HCT116 (cell line): ENCODE measurements around the gene ANKRD16.
"Not testable (repeated sequence)": the region's sequence is repeated elsewhere in the genome, so short reads cannot be mapped to it uniquely, and the experiment has no call there.

Source experiments
- CEBPB ChIP-seq: IDR thresholded peaks from 2 replicates; pipeline ENCODE4 v1.6.1; 2012; ENCODE audit warnings: low read depth
- EGR1 ChIP-seq: IDR thresholded peaks from 2 replicates; pipeline ENCODE4 v1.6.1; 2012; ENCODE audit warnings: low read depth
- EZH2 ChIP-seq: fragments of 200-600 bp; sonication (generic); IDR thresholded peaks from 2 replicates; pipeline ENCODE4 v1.6.1; 2017; ENCODE audit warnings: antibody characterized with exemption, mixed run types
- EZH2phosphoT487 ChIP-seq: fragments of 200-600 bp; IDR thresholded peaks from 2 replicates; pipeline ENCODE4 v1.6.1; 2018; ENCODE audit warnings: antibody characterized with exemption, borderline replicate concordance
- JUND ChIP-seq: IDR thresholded peaks from 2 replicates; pipeline ENCODE4 v1.6.1; 2012
- POLR2A ChIP-seq: IDR thresholded peaks from 2 replicates; pipeline ENCODE4 v1.7.0; 2011; ENCODE audit warnings: borderline replicate concordance; ENCODE audit not compliant: insufficient read depth, insufficient read length; ENCODE audit errors: extremely low read depth
- POLR2AphosphoS5 ChIP-seq: IDR thresholded peaks from 2 replicates; pipeline ENCODE4 v1.6.1; 2011; ENCODE audit warnings: mild to moderate bottlenecking, low read depth, low read length, moderate library complexity
- SP1 ChIP-seq: IDR thresholded peaks from 2 replicates; pipeline ENCODE4 v1.6.1; 2012; ENCODE audit warnings: low read depth
- ZNF274 ChIP-seq: fragments of 200-500 bp; sonication (Bioruptor generic); IDR thresholded peaks from 2 replicates; pipeline ENCODE4 v1.6.1; 2014; ENCODE audit warnings: mild to moderate bottlenecking, low read depth, low read length, inconsistent platforms
- TF ChIP-seq, protein P1 (sequence below), 3 experiments: fragments of 200-600 bp in 1 of 3; sonication (generic) in 1 of 3; IDR thresholded peaks in 2 of 3; conservative IDR thresholded peaks in 1 of 3; 2 replicates each; pipeline ENCODE4 v1.5.1; 2012 to 2017; ENCODE audit warnings: low read depth in 2 of 3, low read length in 2 of 3, antibody characterized with exemption in 1 of 3, borderline replicate concordance in 1 of 3, control low read depth in 1 of 3, mild to moderate bottlenecking in 1 of 3, mixed read lengths in 1 of 3, mixed run types in 1 of 3, moderate library complexity in 1 of 3; ENCODE audit not compliant: insufficient read depth in 1 of 3
- TF ChIP-seq, protein P2 (sequence below): IDR thresholded peaks from 2 replicates; pipeline ENCODE4 v1.6.1; 2011; ENCODE audit warnings: mild to moderate bottlenecking, low read length, moderate library complexity; ENCODE audit not compliant: insufficient replicate concordance; ENCODE audit errors: extremely low read depth
- TF ChIP-seq, protein P3 (sequence below): IDR thresholded peaks from 2 replicates; pipeline ENCODE4 v1.6.1; 2012; ENCODE audit warnings: low read depth

DNA sequence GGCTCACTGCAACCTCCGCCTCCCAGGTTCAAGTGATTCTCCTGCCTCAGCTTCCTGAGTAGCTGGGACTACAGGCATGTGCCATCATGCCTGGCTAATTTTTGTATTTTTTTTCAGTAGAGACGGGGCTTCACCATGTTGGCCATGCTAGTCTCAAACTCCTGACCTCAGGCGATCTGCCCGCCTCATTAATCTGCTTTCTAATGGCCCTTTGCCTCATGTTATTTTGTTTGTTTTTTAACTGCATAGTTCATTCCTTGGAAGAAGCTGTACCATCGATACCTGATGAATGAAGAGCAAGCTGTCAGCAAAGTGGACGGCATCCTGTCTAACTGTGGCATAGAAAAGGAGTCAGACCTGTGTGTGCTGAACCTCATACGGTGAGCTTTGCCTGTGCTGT lies 19.0 kb upstream of the ANKRD16 start:
- TF ChIP-seq, protein P1, sequence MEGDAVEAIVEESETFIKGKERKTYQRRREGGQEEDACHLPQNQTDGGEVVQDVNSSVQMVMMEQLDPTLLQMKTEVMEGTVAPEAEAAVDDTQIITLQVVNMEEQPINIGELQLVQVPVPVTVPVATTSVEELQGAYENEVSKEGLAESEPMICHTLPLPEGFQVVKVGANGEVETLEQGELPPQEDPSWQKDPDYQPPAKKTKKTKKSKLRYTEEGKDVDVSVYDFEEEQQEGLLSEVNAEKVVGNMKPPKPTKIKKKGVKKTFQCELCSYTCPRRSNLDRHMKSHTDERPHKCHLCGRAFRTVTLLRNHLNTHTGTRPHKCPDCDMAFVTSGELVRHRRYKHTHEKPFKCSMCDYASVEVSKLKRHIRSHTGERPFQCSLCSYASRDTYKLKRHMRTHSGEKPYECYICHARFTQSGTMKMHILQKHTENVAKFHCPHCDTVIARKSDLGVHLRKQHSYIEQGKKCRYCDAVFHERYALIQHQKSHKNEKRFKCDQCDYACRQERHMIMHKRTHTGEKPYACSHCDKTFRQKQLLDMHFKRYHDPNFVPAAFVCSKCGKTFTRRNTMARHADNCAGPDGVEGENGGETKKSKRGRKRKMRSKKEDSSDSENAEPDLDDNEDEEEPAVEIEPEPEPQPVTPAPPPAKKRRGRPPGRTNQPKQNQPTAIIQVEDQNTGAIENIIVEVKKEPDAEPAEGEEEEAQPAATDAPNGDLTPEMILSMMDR (IDR thresholded peaks at IDR 0.05 in 2 of 3, conservative IDR thresholded peaks at IDR 0.05 in 1 of 3; ENCODE audit: borderline replicate concordance in 1 of 3, insufficient read depth in 1 of 3, low read depth in 2 of 3, low read length in 2 of 3): not testable (repeated sequence)
- TF ChIP-seq EZH2, ZNF274, JUND, CEBPB, EZH2phosphoT487, POLR2A, SP1, POLR2AphosphoS5, EGR1: not testable (repeated sequence)
- TF ChIP-seq, protein P2, sequence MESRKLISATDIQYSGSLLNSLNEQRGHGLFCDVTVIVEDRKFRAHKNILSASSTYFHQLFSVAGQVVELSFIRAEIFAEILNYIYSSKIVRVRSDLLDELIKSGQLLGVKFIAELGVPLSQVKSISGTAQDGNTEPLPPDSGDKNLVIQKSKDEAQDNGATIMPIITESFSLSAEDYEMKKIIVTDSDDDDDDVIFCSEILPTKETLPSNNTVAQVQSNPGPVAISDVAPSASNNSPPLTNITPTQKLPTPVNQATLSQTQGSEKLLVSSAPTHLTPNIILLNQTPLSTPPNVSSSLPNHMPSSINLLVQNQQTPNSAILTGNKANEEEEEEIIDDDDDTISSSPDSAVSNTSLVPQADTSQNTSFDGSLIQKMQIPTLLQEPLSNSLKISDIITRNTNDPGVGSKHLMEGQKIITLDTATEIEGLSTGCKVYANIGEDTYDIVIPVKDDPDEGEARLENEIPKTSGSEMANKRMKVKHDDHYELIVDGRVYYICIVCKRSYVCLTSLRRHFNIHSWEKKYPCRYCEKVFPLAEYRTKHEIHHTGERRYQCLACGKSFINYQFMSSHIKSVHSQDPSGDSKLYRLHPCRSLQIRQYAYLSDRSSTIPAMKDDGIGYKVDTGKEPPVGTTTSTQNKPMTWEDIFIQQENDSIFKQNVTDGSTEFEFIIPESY: not testable (repeated sequence)
- TF ChIP-seq, protein P3, sequence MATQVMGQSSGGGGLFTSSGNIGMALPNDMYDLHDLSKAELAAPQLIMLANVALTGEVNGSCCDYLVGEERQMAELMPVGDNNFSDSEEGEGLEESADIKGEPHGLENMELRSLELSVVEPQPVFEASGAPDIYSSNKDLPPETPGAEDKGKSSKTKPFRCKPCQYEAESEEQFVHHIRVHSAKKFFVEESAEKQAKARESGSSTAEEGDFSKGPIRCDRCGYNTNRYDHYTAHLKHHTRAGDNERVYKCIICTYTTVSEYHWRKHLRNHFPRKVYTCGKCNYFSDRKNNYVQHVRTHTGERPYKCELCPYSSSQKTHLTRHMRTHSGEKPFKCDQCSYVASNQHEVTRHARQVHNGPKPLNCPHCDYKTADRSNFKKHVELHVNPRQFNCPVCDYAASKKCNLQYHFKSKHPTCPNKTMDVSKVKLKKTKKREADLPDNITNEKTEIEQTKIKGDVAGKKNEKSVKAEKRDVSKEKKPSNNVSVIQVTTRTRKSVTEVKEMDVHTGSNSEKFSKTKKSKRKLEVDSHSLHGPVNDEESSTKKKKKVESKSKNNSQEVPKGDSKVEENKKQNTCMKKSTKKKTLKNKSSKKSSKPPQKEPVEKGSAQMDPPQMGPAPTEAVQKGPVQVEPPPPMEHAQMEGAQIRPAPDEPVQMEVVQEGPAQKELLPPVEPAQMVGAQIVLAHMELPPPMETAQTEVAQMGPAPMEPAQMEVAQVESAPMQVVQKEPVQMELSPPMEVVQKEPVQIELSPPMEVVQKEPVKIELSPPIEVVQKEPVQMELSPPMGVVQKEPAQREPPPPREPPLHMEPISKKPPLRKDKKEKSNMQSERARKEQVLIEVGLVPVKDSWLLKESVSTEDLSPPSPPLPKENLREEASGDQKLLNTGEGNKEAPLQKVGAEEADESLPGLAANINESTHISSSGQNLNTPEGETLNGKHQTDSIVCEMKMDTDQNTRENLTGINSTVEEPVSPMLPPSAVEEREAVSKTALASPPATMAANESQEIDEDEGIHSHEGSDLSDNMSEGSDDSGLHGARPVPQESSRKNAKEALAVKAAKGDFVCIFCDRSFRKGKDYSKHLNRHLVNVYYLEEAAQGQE: not testable (repeated sequence)
